Activated CD8-positive, alpha-beta T cell treated with anti-CD3 and anti-CD28 coated beads, Interleukin-2, amount 10 ng/mL, durations not matched to agents 7 days and 5 days (primary cell): ENCODE results near the gene LENG1. TPM values are rescaled to one million over a fixed set of nuclear protein-coding genes. Genes with fewer than 3 reads are reported as not detected.

Source experiments
- total RNA-seq, 2 experiments: library from RNA; stranded (reverse); gene quantifications; one replicate each; pipeline ENCODE4 v1.2.3, GENCODE V29; 2021

Gene LENG1
- total RNA-seq, 2 experiments from 2014 or later, result 6.6 to 7.5 TPM

Other genes with a start within 250 kb of the LENG1 start
- not detected for gene CACNG8, start 196.8 kb downstream of the LENG1 start, total RNA-seq
- not detected for gene CACNG6, start 168.1 kb downstream of the LENG1 start, total RNA-seq
- gene VSTM1, start 95.8 kb downstream of the LENG1 start, total RNA-seq, result not detected
- gene TARM1, start 78.4 kb downstream of the LENG1 start, total RNA-seq, result not detected
- under 1 TPM; 0.34 to 0.42 TPM for gene OSCAR, start 58.9 kb downstream of the LENG1 start, total RNA-seq
- gene NDUFA3, start 56.9 kb downstream of the LENG1 start, total RNA-seq, result 100 to 1,000 TPM; 138 to 152 TPM
- gene TFPT, start 44.1 kb downstream of the LENG1 start, total RNA-seq, result 10 to 100 TPM; 50.9 to 51.4 TPM
- 10 to 100 TPM; 77.5 to 82.8 TPM for gene PRPF31, start 44.0 kb downstream of the LENG1 start, total RNA-seq
- 10 to 100 TPM; 55.1 to 58.4 TPM for gene CNOT3, start 22.0 kb downstream of the LENG1 start, total RNA-seq
- under 1 TPM; 0.55 to 0.76 TPM for gene TMC4, start 13.4 kb upstream of the LENG1 start, total RNA-seq
- gene MBOAT7, start 29.9 kb upstream of the LENG1 start, total RNA-seq, result 10 to 100 TPM; 56.9 to 58.8 TPM
- 10 to 100 TPM; 11.2 to 11.9 TPM for gene TSEN34, start 31.6 kb upstream of the LENG1 start, total RNA-seq
- gene RPS9, start 41.1 kb upstream of the LENG1 start, total RNA-seq, result 1,000 to 10,000 TPM; 1,244 to 1,253 TPM
- 1 to 10 TPM; 1.1 to 1.5 TPM for gene LILRB3, start 63.3 kb upstream of the LENG1 start, total RNA-seq
- under 1 TPM in 1 of 2 experiments, not detected in 1; 0.18 TPM for gene LILRA6, start 83.1 kb upstream of the LENG1 start, total RNA-seq
- gene LILRB5, start 97.6 kb upstream of the LENG1 start, total RNA-seq, result not detected
- gene LILRB2, start 121.4 kb upstream of the LENG1 start, total RNA-seq, result not detected
- not detected for gene LILRA5, start 153.4 kb upstream of the LENG1 start, total RNA-seq
- not detected for gene LILRA4, start 179.4 kb upstream of the LENG1 start, total RNA-seq
- gene LAIR1, start 205.2 kb upstream of the LENG1 start, total RNA-seq, result 10 to 100 TPM; 92.8 to 97.6 TPM